Measurements from ENCODE around the gene ZBTB42.

GRCh38 chr14:104803280-104803911, 2.5 kb downstream of the ZBTB42 start:
- TF ChIP-seq, protein P1, sequence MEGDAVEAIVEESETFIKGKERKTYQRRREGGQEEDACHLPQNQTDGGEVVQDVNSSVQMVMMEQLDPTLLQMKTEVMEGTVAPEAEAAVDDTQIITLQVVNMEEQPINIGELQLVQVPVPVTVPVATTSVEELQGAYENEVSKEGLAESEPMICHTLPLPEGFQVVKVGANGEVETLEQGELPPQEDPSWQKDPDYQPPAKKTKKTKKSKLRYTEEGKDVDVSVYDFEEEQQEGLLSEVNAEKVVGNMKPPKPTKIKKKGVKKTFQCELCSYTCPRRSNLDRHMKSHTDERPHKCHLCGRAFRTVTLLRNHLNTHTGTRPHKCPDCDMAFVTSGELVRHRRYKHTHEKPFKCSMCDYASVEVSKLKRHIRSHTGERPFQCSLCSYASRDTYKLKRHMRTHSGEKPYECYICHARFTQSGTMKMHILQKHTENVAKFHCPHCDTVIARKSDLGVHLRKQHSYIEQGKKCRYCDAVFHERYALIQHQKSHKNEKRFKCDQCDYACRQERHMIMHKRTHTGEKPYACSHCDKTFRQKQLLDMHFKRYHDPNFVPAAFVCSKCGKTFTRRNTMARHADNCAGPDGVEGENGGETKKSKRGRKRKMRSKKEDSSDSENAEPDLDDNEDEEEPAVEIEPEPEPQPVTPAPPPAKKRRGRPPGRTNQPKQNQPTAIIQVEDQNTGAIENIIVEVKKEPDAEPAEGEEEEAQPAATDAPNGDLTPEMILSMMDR (IDR thresholded peaks at IDR 0.05): no peak
- TF ChIP-seq POLR2A (IDR thresholded peaks at IDR 0.05) (no peak), EP300 (IDR thresholded peaks at IDR 0.05) (no peak), POLR2AphosphoS5 (IDR thresholded peaks at IDR 0.05) (no peak)
